ENCODE measurements around the gene WASHC4.
"Not testable (repeated sequence)": the region's sequence is repeated elsewhere in the genome, so short reads cannot be mapped to it uniquely, and the experiment has no call there.

WASHC4 gene

GRCh38 chr12:105170139-105170538 is 62.6 kb downstream of the WASHC4 start:
- TF ChIP-seq, protein P1, sequence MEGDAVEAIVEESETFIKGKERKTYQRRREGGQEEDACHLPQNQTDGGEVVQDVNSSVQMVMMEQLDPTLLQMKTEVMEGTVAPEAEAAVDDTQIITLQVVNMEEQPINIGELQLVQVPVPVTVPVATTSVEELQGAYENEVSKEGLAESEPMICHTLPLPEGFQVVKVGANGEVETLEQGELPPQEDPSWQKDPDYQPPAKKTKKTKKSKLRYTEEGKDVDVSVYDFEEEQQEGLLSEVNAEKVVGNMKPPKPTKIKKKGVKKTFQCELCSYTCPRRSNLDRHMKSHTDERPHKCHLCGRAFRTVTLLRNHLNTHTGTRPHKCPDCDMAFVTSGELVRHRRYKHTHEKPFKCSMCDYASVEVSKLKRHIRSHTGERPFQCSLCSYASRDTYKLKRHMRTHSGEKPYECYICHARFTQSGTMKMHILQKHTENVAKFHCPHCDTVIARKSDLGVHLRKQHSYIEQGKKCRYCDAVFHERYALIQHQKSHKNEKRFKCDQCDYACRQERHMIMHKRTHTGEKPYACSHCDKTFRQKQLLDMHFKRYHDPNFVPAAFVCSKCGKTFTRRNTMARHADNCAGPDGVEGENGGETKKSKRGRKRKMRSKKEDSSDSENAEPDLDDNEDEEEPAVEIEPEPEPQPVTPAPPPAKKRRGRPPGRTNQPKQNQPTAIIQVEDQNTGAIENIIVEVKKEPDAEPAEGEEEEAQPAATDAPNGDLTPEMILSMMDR (IDR thresholded peaks at IDR 0.05; ENCODE audit: extremely low read depth, insufficient read depth, missing control alignments), result no peak
- in situ Hi-C loops (cut with MboI; ENCODE audit: low pct_unique_long_range_greater_than_20kb, low sequenced_read_pairs, unreplicated experiment), result no loop called here
- DNase-seq (ENCODE audit: low spot score), result no peak

GRCh38 chr12:105171691-105172436 is 64.3 kb downstream of the WASHC4 start:
- in situ Hi-C loops (cut with MboI; ENCODE audit: low pct_unique_long_range_greater_than_20kb, low sequenced_read_pairs, unreplicated experiment), result no loop called here
- TF ChIP-seq, protein P1 (IDR thresholded peaks at IDR 0.05; ENCODE audit: extremely low read depth, insufficient read depth, missing control alignments), result no peak
- DNase-seq (ENCODE audit: low spot score), result no peak

DNA sequence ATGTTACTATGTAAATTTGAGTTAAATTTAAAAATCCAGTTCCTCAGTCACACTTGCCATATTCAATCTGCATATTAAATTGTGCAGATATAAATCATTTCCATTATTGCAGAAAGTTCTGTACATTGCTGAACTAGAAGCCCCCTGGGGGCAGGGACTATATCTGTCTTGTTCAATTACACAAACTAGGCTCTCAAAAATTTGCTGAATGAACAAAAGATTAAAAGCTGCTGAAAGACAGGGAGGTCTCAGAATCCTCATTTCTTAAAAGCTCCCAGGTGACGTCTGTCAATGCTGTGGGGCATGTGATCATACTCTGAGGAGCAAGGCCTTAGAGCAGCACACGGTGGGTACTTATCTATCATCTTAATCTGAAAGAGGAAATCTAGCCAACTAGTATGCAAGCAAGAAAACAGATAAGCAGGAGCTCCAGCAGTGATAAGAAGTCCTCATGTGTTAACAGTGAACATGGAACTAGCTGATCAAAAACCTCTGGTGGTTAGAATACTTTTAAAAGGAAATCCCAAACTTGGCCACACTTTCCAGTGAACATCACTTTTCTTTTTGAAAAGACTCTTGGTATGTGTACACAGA is 68.0 kb downstream of the WASHC4 start:
- no peak for DNase-seq (ENCODE audit: low spot score)

DNA sequence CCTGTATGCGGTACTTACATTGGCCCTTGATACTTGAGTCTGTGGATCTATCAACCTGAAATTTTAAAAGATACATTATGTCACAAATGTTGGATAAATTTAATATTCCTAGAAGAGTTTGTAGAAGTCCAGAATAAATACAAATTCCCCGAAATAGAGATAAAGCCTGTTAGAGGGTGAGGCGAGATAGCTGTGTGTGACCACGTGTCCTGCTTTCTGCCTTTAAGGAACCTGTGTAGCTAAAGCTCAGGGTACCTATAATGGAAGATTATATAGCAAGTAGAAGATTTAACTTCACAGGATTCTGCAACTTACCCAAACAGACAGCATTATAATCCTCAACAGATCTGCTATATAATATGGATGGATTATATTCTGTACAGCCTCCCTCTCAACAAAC is 69.7 kb downstream of the WASHC4 start:
- in situ Hi-C loops (cut with MboI; ENCODE audit: low pct_unique_long_range_greater_than_20kb, low sequenced_read_pairs, unreplicated experiment), result no loop called here
- no peak for DNase-seq (ENCODE audit: low spot score)
- TF ChIP-seq, protein P1 (IDR thresholded peaks at IDR 0.05; ENCODE audit: extremely low read depth, insufficient read depth, missing control alignments), result no peak

More for the DNA sequence above, 68.0 kb downstream of the WASHC4 start:
- in situ Hi-C loops (cut with MboI; ENCODE audit: low pct_unique_long_range_greater_than_20kb, low sequenced_read_pairs, unreplicated experiment), result no loop called here
- TF ChIP-seq, protein P1 (IDR thresholded peaks at IDR 0.05; ENCODE audit: extremely low read depth, insufficient read depth, missing control alignments), result no peak

DNA sequence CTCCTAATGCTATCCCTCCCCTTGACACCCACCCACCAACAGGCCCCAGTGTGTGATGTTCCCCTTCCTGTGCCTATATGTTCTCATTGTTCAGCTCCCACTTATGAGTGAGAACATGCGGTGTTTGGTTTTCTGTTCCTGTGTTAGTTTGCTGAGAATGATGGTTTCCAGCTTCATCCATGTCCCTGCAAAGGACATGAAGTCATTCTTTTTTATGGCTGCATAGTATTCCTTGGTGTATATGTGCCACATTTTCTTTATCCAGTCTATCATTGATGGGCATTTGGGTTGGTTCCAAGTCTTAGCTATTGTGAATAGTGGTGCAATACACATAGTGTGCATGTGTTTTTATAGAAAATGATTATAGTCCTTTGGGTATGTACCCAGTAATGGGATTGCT is 71.6 kb downstream of the WASHC4 start:
- in situ Hi-C loops (cut with MboI; ENCODE audit: low pct_unique_long_range_greater_than_20kb, low sequenced_read_pairs, unreplicated experiment); DNase-seq (ENCODE audit: low spot score): not testable (repeated sequence)

DNA sequence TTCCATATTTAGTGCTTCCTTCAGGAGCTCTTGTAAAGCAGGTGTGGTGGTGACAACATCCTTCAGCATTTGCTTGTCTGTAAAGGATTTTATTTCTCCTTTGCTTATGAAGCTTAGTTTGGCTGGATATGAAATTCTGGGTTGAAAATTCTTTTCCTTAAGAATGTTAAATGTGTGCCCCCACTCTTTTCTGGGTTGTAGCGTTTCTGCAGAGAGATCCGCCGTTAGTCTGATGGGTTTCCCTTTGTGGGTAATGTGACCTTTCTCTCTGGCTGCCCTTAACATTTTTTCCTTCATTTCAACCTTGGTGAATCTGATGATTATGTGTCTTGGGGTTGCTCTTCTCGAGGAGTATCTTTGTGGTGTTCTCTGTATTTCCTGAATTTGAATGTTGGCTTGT is 75.9 kb downstream of the WASHC4 start:
- DNase-seq (ENCODE audit: low spot score); in situ Hi-C loops (cut with MboI; ENCODE audit: low pct_unique_long_range_greater_than_20kb, low sequenced_read_pairs, unreplicated experiment): not testable (repeated sequence)

DNA sequence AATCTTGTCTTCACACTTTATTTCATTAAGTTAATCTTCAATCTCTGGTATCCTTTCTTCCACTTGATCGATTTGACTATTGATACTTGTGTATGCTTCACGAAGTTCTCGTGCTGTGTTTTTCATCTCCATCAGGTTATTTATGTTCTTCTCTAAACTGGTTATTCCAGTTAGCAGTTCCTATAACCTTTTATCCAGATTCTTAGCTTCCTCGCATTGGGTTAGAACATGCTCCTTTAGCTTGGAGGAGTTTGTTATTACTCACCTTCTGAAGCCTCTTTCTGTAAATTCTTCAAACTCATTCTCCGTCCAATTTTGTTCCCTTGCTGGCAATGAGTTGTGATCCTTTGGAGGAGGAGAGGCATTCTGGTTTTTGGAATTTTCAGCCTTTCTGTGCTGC is 76.4 kb downstream of the WASHC4 start:
- in situ Hi-C loops (cut with MboI; ENCODE audit: low pct_unique_long_range_greater_than_20kb, low sequenced_read_pairs, unreplicated experiment); DNase-seq (ENCODE audit: low spot score): not testable (repeated sequence)

DNA sequence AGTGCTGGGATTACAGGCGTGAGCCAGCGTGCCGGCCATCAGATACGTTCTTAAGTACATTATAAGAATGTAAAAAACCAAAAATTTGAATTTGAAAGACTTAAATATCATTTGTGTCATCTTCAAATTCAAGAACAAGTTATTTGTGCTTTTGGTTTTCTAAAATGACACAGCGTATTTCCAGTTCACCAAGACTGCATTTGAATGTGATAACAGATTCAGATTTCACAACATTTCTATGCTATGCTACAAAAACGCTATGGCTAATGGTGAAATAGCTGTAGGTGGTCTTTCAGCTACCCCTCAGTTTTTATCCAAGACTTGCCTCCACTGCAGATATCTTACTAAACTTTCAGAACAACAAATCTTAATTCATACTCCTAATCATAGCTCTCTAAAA is 81.8 kb downstream of the WASHC4 start:
- TF ChIP-seq, protein P1 (IDR thresholded peaks at IDR 0.05; ENCODE audit: extremely low read depth, insufficient read depth, missing control alignments), result no peak
- DNase-seq (ENCODE audit: low spot score), result no peak
- in situ Hi-C loops (cut with MboI; ENCODE audit: low pct_unique_long_range_greater_than_20kb, low sequenced_read_pairs, unreplicated experiment), result no loop called here

All from GM13977 (cell line).